Neural progenitor cell (in vitro differentiated cells): ENCODE results near the gene PPTC7. TPM values are rescaled to one million over a fixed set of nuclear protein-coding genes. Genes with fewer than 3 reads are reported as not detected.
"Not testable (repeated sequence)": the region's sequence is repeated elsewhere in the genome, so short reads cannot be mapped to it uniquely, and the experiment has no call there.

Source experiments
- DNase-seq: peaks from one replicate; pipeline ENCODE4 v3.0.0-alpha.2; 2016; ENCODE audit warnings: low spot score
- H2AFZ ChIP-seq: fragments of 200-600 bp; sonication (generic); replicated peaks from 2 replicates; pipeline ENCODE4 v1.6.1; 2016; ENCODE audit warnings: antibody characterized with exemption
- H3F3A ChIP-seq: fragments of 200-600 bp; sonication (generic); 2 replicates; pipeline ENCODE4 v1.6.1; 2016; ENCODE audit warnings: antibody characterized with exemption, low read depth
- H3K27ac ChIP-seq: fragments of 200-600 bp; sonication (generic); 2 replicates; pipeline ENCODE4 v1.5.1; 2016; ENCODE audit warnings: mild to moderate bottlenecking
- H3K27me3 ChIP-seq: fragments of 200-600 bp; sonication (generic); 2 replicates; pipeline ENCODE4 v1.6.1; 2016; ENCODE audit warnings: mild to moderate bottlenecking, moderate library complexity
- H3K36me3 ChIP-seq: fragments of 200-600 bp; sonication (generic); 2 replicates; pipeline ENCODE4 v1.5.1; 2016
- H3K4me1 ChIP-seq: fragments of 200-600 bp; sonication (generic); 2 replicates; pipeline ENCODE4 v1.6.1; 2016; ENCODE audit warnings: mixed run types
- H3K4me2 ChIP-seq: fragments of 200-600 bp; sonication (generic); 2 replicates; pipeline ENCODE4 v1.6.1; 2016
- H3K4me3 ChIP-seq: fragments of 200-600 bp; sonication (generic); 2 replicates; pipeline ENCODE4 v1.5.1; 2016
- H3K79me2 ChIP-seq: fragments of 200-600 bp; sonication (generic); 2 replicates; pipeline ENCODE4 v1.6.1; 2016; ENCODE audit warnings: low read depth
- H3K9ac ChIP-seq: fragments of 200-600 bp; sonication (generic); 2 replicates; pipeline ENCODE4 v1.6.1; 2016
- H3K9me3 ChIP-seq: fragments of 200-600 bp; sonication (generic); 2 replicates; pipeline ENCODE4 v1.5.1; 2016; ENCODE audit warnings: low read depth
- H4K20me1 ChIP-seq: fragments of 200-600 bp; sonication (generic); 2 replicates; pipeline ENCODE4 v1.6.1; 2016; ENCODE audit warnings: low read depth
- H3K27ac Mint-ChIP-seq: 3 replicates; pipeline ENCODE4 v1.8.0; 2021; ENCODE audit warnings: mixed read lengths
- H3K27me3 Mint-ChIP-seq: 2 replicates; pipeline ENCODE4 v1.8.0; 2022; ENCODE audit warnings: low read depth, mild to moderate bottlenecking, inconsistent platforms, moderate library complexity, mixed read lengths; ENCODE audit not compliant: insufficient read depth
- H3K36me3 Mint-ChIP-seq: 3 replicates; pipeline ENCODE4 v1.8.0; 2021; ENCODE audit warnings: mixed read lengths
- H3K4me1 Mint-ChIP-seq: 3 replicates; pipeline ENCODE4 v1.8.0; 2021; ENCODE audit warnings: mixed read lengths
- H3K4me3 Mint-ChIP-seq: 3 replicates; pipeline ENCODE4 v1.8.0; 2021; ENCODE audit warnings: mild to moderate bottlenecking, moderate library complexity, mixed read lengths
- H3K9me3 Mint-ChIP-seq: 3 replicates; pipeline ENCODE4 v1.8.0; 2020; ENCODE audit warnings: mixed read lengths
- EZH2 ChIP-seq: fragments of 200-600 bp; sonication (generic); IDR thresholded peaks from 2 replicates; pipeline ENCODE4 v1.6.1; 2017; ENCODE audit warnings: antibody characterized with exemption, mild to moderate bottlenecking, moderate library complexity
- EZH2phosphoT487 ChIP-seq: fragments of 200-600 bp; sonication (generic); IDR thresholded peaks from 2 replicates; pipeline ENCODE4 v1.6.1; 2017; ENCODE audit warnings: antibody characterized with exemption
- total RNA-seq: library from RNA; depleted of rRNA; stranded (reverse); fragments of >200 nt; gene quantifications from 2 replicates; pipeline ENCODE4 v1.2.3, GENCODE V29; 2015; ENCODE audit warnings: low replicate concordance
- TF ChIP-seq, protein P1 (sequence below): fragments of 200-600 bp; sonication (generic); IDR thresholded peaks from 2 replicates; pipeline ENCODE4 v1.5.1; 2017; ENCODE audit warnings: antibody characterized with exemption, mild to moderate bottlenecking

PPTC7 gene
- total RNA-seq, 1 donor from 2014 or later: 11.2 TPM

DNA sequence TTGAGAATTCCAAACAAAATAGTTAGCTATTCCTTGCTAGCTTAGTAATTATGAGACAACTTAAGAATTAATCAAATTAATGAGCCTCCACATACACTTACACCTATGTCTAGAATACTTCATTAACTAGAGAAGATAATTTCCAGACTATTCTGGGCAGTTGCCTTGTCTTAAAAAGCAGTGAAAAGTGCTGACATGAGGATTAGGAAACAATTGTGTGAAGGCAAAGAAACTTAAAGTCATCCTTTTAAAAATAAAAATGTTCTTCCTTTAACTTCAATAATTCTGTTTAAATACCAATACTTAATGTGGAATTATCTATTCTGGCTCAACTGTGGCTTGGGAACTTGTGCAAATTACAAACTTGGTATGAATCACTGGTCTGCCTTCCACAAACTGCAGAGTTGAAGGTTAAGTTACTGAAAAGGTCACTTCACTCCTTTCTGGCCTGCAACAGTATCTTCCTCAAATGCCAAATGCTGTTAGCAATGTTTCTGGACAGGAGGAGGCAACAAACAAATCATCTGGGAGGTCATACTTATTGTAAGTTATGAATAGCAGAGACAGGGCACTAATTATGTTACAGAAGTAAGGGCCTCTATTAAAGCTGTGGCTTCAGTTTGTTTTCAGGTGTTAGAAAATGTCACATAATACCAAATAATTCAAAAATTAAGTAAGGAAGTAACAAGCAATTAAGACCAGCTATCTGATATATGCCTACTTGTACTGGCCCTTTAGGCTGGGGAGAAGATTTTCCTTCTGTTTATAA, 19.2 kb downstream of the PPTC7 start:
- H3K27ac ChIP-seq: no peak overlapping the region
- peaks cover 9% of the 10 kb centered on the region for H3K9me3 Mint-ChIP-seq
- H3K4me3 ChIP-seq: no peak overlapping the region
- no peak overlapping the region for H3K4me2 ChIP-seq
- H3K79me2 ChIP-seq: peaks cover 72% of the 10 kb centered on the region
- no peaks in the 10 kb centered on the region for H3K27me3 ChIP-seq
- H3K4me3 Mint-ChIP-seq: no peak overlapping the region
- H3K36me3 Mint-ChIP-seq: peaks cover 4% of the 10 kb centered on the region
- H3K36me3 ChIP-seq: no peaks in the 10 kb centered on the region
- TF ChIP-seq, protein P1, sequence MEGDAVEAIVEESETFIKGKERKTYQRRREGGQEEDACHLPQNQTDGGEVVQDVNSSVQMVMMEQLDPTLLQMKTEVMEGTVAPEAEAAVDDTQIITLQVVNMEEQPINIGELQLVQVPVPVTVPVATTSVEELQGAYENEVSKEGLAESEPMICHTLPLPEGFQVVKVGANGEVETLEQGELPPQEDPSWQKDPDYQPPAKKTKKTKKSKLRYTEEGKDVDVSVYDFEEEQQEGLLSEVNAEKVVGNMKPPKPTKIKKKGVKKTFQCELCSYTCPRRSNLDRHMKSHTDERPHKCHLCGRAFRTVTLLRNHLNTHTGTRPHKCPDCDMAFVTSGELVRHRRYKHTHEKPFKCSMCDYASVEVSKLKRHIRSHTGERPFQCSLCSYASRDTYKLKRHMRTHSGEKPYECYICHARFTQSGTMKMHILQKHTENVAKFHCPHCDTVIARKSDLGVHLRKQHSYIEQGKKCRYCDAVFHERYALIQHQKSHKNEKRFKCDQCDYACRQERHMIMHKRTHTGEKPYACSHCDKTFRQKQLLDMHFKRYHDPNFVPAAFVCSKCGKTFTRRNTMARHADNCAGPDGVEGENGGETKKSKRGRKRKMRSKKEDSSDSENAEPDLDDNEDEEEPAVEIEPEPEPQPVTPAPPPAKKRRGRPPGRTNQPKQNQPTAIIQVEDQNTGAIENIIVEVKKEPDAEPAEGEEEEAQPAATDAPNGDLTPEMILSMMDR: no peak
- no peak for TF ChIP-seq EZH2phosphoT487
- no peak overlapping the region for H3K9ac ChIP-seq
- peaks cover 9% of the 10 kb centered on the region for H4K20me1 ChIP-seq
- H3K4me1 Mint-ChIP-seq: peaks cover 10% of the 10 kb centered on the region
- H2AFZ ChIP-seq: no peak overlapping the region
- no peak for DNase-seq
- H3K27ac Mint-ChIP-seq: no peak overlapping the region
- peaks cover 2% of the 10 kb centered on the region for H3K27me3 Mint-ChIP-seq
- no peaks in the 10 kb centered on the region for H3F3A ChIP-seq
- no peaks in the 10 kb centered on the region for H3K9me3 ChIP-seq
- H3K4me1 ChIP-seq: peaks cover 10% of the 10 kb centered on the region

DNA sequence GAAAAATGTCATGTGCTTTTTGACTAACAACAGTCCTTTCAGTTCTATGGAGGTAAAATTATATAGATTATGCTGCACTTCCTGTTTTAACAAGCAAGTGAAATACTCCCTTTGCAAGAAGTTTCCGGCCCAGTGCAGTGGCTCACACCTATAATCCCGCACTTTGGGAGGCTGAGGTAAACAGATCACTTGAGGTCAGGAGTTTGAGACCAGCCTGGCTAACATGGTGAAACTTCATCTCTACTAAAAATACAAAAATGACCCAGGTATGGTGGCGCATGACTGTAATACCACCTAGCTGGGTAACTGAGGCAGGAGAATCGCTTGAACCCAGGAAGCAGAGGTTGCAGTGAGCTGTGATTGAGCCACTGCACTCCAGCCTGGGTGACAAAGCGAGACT, 20.7 kb downstream of the PPTC7 start:
- H3F3A ChIP-seq, H3K27me3 Mint-ChIP-seq, H3K4me3 Mint-ChIP-seq, H3K4me1 ChIP-seq, DNase-seq, H3K27me3 ChIP-seq, H3K9me3 ChIP-seq, H3K4me2 ChIP-seq, H3K9me3 Mint-ChIP-seq, H4K20me1 ChIP-seq, H3K36me3 ChIP-seq, H3K9ac ChIP-seq, H3K27ac ChIP-seq, H3K36me3 Mint-ChIP-seq, H2AFZ ChIP-seq, H3K4me3 ChIP-seq, H3K27ac Mint-ChIP-seq: not testable (repeated sequence)
- H3K79me2 ChIP-seq: peaks cover 62% of the 10 kb centered on the region
- peaks cover 10% of the 10 kb centered on the region for H3K4me1 Mint-ChIP-seq

DNA sequence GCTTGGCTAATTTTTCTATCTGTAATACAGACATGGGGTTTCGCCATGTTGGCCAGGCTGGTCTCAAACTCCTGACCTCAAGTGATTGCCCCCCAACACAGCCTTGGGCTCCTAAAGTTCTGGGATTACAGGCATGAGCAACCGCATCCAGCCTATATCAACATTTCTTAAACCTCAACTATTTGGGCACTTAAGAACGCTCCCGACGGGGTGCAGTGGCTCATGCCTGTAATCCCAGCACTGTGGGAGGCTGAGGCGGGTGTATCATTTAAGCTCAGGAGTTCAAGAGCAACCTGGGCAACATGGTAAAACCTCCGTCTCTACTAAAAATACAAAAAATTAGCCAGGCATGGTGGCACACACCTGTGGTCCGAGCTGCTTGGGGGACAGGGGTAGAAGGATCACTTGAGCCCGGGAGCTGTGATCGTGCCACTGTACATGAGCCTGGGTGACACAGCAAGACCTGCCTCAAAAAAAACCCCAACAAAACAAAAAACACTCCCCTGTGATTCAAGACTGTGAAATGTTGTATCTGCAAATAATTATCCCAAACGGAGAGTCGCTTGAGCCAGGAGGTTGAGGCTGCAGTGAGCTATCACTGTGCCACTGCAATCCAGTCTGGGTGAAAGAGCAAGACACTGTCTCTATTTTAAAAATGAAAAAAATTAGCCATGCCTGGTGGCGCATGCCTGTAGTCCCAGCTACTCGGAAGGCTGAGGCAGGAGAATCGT, 21.5 kb downstream of the PPTC7 start:
- H3K79me2 ChIP-seq: peaks cover 56% of the 10 kb centered on the region
- peaks cover 9% of the 10 kb centered on the region for H4K20me1 ChIP-seq
- peaks cover 10% of the 10 kb centered on the region for H3K4me1 Mint-ChIP-seq
- no peaks in the 10 kb centered on the region for H3K36me3 ChIP-seq
- H2AFZ ChIP-seq: no peak overlapping the region
- no peaks in the 10 kb centered on the region for H3K9me3 Mint-ChIP-seq
- peaks cover 3% of the 10 kb centered on the region for H3K36me3 Mint-ChIP-seq
- no peaks in the 10 kb centered on the region for H3K27me3 ChIP-seq
- no peak overlapping the region for H3K4me3 Mint-ChIP-seq
- DNase-seq: no peak
- peaks cover 2% of the 10 kb centered on the region for H3K27me3 Mint-ChIP-seq
- TF ChIP-seq EZH2 (no peak), EZH2phosphoT487 (no peak)
- TF ChIP-seq, protein P1: no peak
- no peaks in the 10 kb centered on the region for H3F3A ChIP-seq
- no peaks in the 10 kb centered on the region for H3K9me3 ChIP-seq
- no peak overlapping the region for H3K4me2 ChIP-seq
- peaks cover 10% of the 10 kb centered on the region for H3K4me1 ChIP-seq
- no peak overlapping the region for H3K27ac ChIP-seq
- no peak overlapping the region for H3K9ac ChIP-seq
- no peak overlapping the region for H3K27ac Mint-ChIP-seq
- no peak overlapping the region for H3K4me3 ChIP-seq

DNA sequence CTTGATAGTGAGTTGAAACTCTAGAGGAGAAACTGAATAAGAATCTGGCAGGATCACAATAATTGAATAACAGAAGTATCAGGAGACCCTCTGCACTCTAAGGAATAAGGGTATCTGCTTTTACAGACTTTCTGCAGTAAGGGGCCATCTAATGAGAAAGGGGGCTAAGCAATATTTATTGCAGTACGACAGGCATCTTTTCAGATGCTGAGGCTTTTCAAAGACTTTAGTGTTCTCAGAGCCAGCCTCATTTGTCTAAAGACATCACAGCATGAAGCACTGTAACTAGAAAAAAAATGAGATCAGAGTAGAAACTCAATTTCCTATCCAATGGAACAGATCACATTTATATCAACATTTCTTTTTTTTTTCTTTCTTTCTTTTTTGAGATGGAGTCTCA, 22.2 kb downstream of the PPTC7 start:
- no peaks in the 10 kb centered on the region for H3K36me3 ChIP-seq
- H3K4me2 ChIP-seq: no peak overlapping the region
- DNase-seq: no peak
- Mint-ChIP-seq H3K4me1 (peaks cover 10% of the 10 kb centered on the region), H3K27me3 (peaks cover 2% of the 10 kb centered on the region), H3K4me3 (no peak overlapping the region), H3K27ac (no peak overlapping the region), H3K36me3 (peaks cover 3% of the 10 kb centered on the region), H3K9me3 (no peaks in the 10 kb centered on the region)
- TF ChIP-seq EZH2: no peak
- TF ChIP-seq, protein P1: no peak
- TF ChIP-seq EZH2phosphoT487: no peak
- H3K27ac ChIP-seq: no peak overlapping the region
- H3K9me3 ChIP-seq: no peaks in the 10 kb centered on the region
- H3K4me1 ChIP-seq: peaks cover 3% of the 10 kb centered on the region
- no peak overlapping the region for H3K4me3 ChIP-seq
- peaks cover 51% of the 10 kb centered on the region for H3K79me2 ChIP-seq
- H3K27me3 ChIP-seq: no peaks in the 10 kb centered on the region
- H3K9ac ChIP-seq: no peak overlapping the region
- H2AFZ ChIP-seq: no peak overlapping the region
- H3F3A ChIP-seq: no peaks in the 10 kb centered on the region
- H4K20me1 ChIP-seq: peaks cover 3% of the 10 kb centered on the region
